ENCODE results near the gene MYBPC3.

MYBPC3 gene

GRCh38 chr11:47357985-47358730 is 5.7 kb upstream of the MYBPC3 start:
- DNase-seq (ENCODE audit: low spot score), result no peak

GRCh38 chr11:47356998-47357329 is 4.5 kb upstream of the MYBPC3 start:
- no peak for DNase-seq (ENCODE audit: low spot score)

DNA sequence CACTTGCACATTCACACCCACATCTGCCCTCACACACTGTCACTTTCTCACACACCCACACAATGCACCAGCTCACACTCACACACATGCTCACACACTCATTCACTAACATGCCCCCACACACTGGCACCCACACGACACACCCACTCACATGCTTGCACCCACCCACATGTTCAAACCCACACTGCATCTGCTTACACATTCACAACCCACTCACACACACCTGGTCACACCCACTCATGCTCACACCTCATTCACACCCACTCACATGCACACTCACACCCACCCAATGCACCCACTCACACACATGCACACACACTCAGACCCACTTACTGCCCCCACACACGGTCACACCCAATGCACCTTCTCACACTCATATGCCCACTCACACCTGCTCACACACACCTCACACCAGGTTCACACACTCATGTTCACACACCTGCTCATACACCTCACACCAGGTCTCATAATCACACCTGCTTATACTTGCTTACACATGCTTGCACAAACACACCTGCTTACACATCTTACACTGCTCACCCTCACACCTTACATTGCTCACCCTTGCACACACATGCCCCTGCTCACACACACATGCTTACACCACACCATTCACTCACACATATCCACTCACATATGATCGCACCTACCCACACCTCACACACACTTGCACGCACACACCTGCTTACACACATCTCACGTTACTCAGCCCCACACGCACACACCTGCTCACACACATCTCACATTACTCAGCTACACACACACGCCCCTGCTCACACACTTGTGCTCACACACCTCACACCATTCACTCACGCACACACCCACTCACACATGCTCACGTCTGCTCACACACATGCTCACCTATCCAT is 3.9 kb upstream of the MYBPC3 start:
- no peak for DNase-seq (ENCODE audit: low spot score)

DNA sequence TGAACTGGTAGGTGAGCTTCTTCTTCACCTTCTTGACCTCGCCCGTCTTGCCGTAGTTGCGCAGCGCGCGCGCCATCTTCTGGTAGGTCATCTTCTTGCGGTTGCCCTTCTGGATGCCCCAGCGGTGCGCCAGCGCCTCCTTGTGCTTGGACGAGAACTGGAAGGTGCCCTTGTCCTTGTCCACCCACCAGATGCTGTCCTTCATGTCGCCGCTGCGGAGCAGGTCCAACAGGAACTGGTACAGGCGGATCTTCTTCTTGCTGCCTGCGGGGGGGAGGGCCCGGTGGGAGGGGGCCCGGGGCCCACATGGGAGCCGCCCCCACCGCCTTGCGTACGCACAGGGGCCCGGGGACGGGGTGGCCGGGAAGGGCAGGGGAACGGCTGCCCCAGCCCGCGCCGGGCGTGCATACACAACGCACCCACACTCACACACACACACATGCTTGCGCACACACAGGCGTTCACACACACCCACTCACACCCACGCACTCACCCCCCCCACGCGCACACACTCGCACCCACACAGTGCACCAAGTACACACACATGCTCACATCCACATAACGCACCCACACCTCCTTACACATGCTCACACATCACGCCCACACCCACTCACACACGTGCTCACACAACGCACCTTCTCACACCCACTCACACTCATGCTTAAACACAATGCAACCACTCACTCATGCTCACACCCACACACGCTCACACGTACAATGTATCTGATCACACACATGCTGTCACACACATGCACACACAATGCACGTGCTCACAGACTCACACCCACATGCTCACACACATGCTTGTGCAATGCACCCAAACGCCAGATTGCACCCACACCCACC is 3.0 kb upstream of the MYBPC3 start:
- DNase-seq (ENCODE audit: low spot score), result peak; percentile 94

DNA sequence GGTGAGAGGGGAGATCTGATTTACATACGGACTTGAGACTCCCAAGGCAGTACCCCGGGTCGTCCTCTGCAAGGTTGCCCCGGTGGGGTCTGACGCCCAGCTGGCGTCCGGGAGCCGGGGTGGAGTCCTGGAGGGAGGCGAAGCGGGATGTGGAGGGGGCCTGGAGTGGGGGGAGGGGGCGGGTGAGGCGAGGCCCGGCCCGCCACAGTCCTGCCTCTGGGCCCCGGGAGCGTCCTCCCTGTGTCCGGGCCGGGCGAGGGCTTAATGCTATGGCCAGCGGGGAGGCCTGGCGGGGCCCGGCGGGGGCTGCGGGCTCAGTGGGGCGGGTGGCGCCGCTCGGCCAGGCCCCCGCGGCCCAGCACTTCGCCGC is 2.4 kb upstream of the MYBPC3 start:
- DNase-seq (ENCODE audit: low spot score), result no peak

DNA sequence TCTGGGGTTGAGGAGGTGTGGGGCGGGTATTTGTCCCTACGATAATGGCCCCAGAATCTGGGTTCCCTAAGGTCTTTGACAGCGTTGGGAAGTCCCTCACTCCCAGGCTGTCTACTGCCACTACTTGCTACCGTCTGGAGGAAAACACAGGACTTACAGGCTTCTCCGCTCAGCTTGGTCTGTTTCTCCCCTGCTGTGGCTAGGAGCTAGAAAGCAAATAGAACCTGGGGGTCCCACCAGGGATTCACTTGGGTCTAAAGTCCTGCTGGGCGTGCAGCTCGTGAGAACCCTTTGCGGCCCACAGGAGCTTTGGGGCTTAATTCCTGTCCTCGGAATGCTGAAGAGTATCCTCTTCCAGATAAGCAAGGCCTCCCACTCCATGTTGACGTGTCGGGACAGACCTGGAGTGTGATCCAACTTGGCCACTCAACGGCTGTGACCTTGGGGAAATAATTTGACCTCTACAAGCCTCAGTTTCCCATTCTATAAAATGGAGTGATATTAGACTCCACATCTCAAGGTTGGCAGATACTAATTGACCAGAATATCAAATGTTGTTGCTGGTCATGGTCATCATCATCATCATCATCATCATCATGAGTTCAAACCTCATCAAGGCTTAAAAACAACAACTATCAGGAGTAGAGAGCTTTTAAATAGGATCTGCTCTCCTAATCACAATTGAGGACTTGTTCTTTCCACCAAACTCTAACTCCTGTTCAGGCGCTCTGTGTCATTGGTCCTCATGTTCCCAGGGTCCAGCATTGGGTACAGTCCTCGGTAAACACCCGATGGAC is 1.7 kb upstream of the MYBPC3 start:
- no peak for DNase-seq (ENCODE audit: low spot score)

DNA sequence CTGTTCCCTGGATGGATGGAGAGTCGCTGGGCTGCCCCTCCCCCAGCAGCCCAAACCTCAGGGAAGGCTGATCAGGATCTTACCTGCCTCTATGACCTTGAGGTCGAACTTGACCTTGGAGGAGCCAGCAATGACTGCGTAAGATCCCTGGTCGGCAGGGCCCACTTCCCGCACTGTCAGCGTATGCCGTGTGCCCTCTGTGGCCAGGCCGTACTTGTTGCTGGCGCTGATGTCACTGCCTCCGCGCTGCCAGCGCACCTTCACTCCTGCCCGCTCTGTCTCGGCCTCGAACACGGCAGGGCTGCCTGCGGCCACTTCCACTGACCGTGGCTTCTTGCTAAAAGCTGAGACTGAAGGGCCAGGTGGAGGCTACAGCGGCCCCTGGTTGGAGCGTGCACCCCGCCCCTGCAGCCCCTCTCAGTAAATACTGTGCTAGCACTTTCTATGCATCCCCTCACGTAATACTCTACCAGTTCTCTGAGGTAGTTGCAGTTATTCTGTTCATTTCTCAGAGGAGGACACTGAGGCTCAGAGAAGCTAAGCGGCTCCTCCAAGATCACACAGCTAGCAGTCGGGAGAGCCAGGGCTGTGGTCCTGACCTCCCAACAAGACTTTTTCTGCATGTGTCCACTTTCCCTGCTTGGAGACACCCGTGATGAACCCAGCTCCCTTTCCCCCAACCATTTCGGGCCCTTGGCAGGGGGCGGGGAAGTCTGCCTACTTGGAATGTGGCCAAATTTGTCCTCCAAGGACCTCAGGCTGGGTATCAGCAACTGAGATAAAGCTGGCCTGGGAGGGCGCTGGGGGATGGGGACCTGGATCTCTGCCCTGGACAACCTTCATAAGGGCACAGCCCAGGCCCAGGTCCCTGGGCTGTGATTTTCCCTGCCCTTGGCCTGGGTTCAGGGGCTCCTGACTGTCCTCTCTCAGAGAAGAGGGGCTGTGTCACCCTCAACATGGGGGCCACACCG is 1.1 kb downstream of the MYBPC3 start:
- no peak for DNase-seq (ENCODE audit: low spot score)

DNA sequence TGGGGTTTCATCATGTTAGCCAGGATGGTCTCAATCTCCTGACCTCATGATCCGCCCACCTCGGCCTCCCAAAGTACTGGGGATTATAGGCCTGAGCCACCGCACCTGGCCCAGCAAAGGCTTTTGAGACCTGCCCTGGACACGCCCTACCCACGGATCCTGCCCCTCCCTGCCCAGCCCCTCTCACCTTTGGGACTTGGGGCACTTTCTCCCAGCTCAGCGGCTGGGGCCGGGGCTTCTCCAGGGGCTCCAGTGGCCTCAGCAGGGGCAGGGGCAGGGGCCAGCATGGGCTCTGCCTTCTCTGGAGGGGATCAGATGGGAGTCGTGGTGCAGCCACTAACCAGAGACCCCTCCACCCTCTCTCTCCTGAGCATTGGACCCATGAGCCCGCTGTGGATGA is 2.2 kb downstream of the MYBPC3 start:
- DNase-seq (ENCODE audit: low spot score), result no peak

DNA sequence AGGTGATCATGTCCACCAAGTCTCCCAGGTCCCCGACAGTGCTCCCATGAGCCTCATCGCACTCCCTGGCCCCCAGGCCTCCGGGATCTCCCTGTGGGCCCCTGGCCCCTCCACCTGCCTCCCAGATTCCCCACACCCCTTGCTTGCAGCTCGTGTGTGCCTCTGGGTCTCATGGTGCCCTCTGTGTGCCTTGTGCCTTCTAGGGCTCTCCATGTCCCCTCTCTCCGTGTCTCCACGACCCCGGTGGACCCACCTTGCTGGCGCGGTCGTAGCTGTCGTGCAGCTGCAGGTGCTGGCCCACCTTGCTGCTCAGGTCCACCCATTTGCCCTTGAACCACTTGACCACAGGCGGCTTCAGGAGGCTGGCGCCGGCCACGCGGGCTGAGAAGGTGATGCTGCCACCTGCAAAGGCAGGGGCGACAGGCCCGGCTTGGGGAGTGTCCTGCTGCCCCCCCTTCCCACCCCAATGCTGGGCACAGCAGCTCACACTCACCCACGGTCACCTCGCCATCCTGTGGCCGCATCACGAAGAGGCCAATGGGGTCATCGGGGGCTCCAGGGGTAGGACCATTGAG is 2.9 kb downstream of the MYBPC3 start:
- DNase-seq (ENCODE audit: low spot score), result no peak

GRCh38 chr11:47348859-47349258 is 3.6 kb downstream of the MYBPC3 start:
- DNase-seq (ENCODE audit: low spot score), result peak; percentile 34

- no peak for DNase-seq (ENCODE audit: low spot score)
Observed at GRCh38 chr11:47348131-47348802, 4.2 kb downstream of the MYBPC3 start.

- no peak for DNase-seq (ENCODE audit: low spot score)
Observed at GRCh38 chr11:47347137-47347536, 5.4 kb downstream of the MYBPC3 start.

GRCh38 chr11:47345890-47346563 is 6.5 kb downstream of the MYBPC3 start:
- no peak for DNase-seq (ENCODE audit: low spot score)

DNA sequence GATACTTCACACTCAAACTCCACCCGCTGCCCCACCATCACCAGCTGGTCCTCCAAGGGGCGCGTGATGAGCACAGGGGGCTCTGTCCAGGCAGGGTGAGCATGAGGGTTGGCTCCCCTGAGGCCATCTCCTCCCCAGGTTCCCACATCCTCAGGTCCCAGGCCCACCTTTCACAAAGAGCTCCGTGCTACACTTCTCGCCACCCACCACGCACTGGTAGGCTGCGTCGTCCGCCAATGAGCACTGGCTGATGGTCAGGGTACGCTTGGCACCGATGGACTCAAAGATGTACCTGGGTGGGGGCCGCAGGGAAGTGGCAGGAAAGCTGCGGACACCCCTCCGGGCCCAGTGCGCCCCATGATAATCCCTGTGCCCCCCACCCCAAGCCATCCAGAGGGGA is 9.6 kb downstream of the MYBPC3 start:
- no peak for DNase-seq (ENCODE audit: low spot score)

DNA sequence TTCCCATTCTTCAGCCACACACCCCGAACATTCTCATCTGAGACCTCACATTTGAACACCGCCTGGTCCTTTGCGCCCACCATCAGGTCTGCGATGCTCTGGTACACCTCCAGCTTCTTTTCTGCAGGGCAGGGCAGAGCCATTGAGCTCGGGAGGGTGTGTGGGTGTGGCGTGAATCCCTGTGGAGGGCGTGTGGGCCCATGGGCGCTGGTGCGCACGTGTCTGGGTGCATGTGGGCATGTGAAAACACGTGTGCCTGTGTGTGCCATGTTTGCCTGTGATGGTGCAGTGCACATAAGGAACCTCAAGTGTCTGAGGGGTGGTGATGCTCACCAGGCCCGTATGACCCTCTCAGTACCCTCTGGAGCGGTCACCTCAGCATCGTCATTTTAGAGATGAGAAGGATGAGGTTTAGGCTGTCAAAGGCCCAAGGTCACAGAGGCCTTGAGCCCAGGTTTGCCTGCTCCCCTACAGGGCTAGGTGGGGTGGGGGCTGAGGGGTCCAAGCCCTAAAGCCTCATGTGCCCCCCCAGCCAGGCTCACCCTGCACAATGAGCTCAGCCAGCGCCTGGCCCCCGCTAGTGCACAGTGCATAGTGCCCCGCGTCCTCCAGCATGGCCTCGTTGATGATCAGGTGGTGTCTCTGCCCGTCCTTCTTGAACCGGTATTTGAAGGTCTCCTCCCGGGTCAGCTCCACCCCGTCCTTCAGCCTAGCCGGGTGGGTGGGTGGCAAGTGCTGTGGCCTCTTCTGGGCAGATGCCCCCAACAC is 10.3 kb downstream of the MYBPC3 start:
- DNase-seq (ENCODE audit: low spot score), result no peak

- no peak for DNase-seq (ENCODE audit: low spot score)
Observed at GRCh38 chr11:47340980-47341775, 11.3 kb downstream of the MYBPC3 start.

GRCh38 chr11:47340010-47340409 is 12.5 kb downstream of the MYBPC3 start:
- DNase-seq (ENCODE audit: low spot score), result no peak

All from Ammon's horn (tissue), 1 donor.